Measurements from ENCODE around the gene TPRX2.

DNA sequence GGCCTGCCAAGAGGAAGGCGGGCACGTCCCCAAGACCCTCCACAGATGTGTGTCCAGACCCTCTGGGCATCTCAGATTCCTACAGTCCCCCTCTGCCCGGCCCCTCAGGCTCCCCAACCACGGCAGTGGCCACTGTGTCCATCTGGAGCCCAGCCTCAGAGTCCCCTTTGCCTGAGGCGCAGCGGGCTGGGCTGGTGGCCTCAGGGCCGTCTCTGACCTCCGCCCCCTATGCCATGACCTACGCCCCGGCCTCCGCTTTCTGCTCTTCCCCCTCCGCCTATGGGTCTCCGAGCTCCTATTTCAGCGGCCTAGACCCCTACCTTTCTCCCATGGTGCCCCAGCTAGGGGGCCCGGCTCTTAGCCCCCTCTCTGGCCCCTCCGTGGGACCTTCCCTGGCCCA is 19.6 kb upstream of the TPRX2 start:
- TF ChIP-seq CTCF (IDR thresholded peaks at IDR 0.05), result no peak
- no peak for TF ChIP-seq POLR2A (IDR thresholded peaks at IDR 0.05)

Measured in uterus (tissue), 2 donors.